Mucosa of gallbladder (tissue), 1 donor: ENCODE data around the gene C11orf65. TPM values are rescaled to one million over a fixed set of nuclear protein-coding genes. Genes with fewer than 3 reads are reported as not detected.
"Not testable (repeated sequence)": the region's sequence is repeated elsewhere in the genome, so short reads cannot be mapped to it uniquely, and the experiment has no call there.

Experiments
- DNase-seq: peaks from one replicate; pipeline ENCODE4 v3.0.0-alpha.2; 2020; ENCODE audit warnings: low spot score
- total RNA-seq: library from RNA; stranded (reverse); gene quantifications from one replicate; pipeline ENCODE4 v1.2.1, GENCODE V29; 2021
- donor health status: DM: no; HTN: no; CAD: no.

Gene C11orf65
- total RNA-seq, 1 donor from 2014 or later: 0.58 TPM

GRCh38 chr11:108472681-108473080 is 5.4 kb upstream of the C11orf65 start:
- DNase-seq: no peak

DNA sequence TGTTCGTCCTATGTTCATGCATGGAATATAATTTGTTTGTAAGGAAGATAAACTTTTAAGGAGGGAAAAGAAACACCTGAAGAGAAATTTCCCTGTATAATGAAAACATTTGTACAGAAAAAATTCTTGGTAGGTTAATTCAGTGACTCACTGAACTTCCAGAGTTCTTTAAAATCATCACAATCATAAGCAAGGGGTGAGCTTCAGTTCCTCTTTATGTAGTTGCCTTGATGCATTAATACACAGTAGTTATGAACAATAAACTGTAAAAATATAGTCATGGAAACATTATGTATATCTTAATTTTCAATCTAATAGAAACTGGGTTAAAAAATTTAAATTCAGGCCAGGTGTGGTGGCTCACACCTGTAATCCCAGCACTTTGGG is 1.1 kb upstream of the C11orf65 start:
- no peak for DNase-seq

DNA sequence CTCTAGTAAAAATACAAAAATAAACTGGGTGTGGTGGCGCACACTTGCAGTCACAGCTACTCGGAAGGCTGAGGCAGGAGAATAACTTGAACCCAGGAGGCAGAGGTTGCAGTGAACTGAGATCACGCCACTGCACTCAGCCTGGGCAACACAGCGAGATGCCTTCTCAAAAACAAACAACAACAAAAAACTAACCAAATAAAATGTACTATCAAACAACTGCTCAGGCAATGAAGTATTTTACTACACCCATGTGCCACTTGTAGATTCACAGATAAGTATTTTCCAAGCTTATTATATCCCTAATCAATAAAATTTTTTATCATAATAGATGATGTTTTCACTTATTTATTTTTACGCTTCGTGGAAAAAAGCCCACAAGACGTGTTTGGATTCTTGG is 924 bp downstream of the C11orf65 start:
- no peak for DNase-seq

DNA sequence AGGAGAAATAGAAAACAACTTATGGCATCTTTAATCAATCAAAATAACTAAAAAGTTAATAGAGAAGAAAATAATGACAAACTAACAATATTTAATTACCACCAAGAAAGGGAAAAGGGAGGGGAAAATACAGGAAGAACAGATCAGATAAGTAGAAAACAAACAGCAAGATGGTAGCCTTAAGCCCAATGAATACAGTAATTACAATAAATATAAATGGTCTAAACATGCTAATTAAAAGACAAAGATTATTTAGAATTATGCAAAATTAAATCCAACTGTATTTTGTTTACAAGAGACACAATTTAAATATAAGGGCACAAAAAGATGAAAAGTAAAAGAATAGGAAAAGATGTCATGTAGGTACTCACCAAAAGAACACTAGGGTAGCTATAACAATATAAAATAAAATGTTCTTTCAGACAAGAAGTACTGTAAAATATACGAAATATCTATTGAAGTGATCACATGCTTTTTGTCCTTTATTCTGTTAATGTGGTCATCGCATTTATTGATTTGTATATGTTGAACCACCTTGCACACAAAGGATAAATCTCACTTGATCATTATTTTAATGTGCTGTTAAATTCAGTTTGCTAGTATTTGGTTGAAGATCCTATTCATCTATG is 14.0 kb downstream of the C11orf65 start:
- no peak for DNase-seq

GRCh38 chr11:108441445-108441844 is 25.9 kb downstream of the C11orf65 start:
- not testable (repeated sequence) for DNase-seq

DNA sequence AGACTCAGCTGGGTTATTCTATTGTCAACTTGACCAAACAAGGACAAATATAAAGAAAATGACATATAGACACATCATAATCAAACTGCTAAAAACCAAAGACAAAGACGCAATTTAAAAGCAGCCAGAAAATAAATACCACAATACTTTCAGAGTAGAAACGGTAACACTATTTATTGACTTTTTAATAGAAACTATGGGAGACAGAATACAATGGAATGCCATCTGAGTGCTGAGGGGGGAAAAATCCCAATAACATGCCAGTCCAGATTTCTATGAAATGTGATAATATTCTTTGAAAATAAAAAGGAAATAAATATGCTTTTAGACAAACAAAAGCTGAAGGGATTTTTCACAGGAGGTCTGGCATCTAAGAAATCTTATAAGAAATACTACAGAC is 30.7 kb downstream of the C11orf65 start:
- DNase-seq: no peak

DNA sequence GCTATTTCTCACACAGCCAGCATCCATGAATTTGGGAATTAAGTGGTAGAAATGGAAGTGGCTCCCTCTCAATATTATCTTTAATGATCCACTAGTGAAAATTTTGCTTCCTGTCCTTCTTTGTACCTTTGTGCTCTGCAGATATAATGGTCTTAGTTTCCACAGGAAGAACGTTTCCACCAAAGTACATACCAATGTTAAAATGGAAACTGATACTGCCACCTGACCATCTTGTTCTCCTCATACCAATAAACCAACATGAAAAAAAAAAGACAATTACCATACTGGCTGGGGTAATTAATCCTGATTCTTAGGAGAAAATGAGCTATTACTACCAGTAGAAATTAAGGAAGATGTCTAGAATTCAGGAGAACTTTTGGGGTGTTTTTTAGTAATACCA is 32.3 kb downstream of the C11orf65 start:
- no peak for DNase-seq

- no peak for DNase-seq
Observed at GRCh38 chr11:108432783-108433182, 34.5 kb downstream of the C11orf65 start.

DNA sequence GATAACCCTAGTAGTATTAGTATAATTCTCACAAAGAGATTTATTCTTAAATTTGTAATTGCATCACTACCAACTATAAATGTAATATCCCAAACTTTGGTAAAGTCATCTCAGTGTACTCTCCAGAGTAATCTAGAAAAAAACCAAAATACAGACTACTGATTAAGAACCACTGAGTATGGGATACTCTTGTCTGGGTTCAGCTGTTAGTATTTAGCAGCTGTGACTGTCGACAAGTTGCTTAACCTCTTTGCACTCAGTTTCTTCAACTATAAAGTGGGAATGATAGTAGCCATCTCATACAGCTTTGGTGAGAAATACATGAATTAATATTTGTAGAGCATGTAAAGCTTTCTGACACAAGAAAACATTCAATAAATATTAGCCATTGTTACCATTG is 35.3 kb downstream of the C11orf65 start:
- DNase-seq: no peak

GRCh38 chr11:108431370-108431769 is 36.0 kb downstream of the C11orf65 start:
- DNase-seq: no peak

DNA sequence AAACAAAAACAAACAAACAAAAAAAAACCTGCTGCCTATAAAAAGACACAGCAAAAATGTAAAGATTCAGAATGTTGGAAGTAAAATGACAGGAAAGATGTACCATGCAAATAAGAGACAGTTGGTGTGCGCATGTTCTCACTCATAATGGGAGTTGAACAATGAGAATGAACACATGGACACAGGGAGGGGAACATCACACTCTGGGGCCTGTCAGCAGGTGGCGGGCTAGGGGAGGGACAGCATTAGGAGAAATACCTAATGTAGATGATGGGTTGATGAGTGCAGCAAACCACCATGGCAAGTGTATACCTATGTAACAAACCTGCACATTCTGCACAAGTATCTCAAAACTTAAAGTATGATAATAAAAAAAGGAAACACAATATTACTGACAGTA is 49.8 kb downstream of the C11orf65 start:
- DNase-seq: peak; percentile 12

DNA sequence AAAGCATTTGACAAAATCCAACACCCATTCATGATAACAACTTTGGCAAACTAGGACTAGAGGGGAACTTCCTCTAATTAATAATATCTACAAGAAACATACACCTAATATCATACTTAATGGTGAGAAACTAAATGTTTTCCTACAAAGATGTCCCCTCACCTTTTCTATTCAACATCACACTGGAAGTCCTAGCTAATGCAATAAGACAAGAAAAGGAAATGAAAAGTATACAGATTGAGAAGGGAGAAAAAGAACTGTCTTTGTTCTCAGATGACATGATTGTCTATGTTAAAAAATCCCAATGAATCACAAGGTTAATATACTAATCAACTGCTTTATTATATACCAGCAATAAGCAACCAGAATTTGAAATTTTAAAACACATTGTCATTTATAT is 52.4 kb downstream of the C11orf65 start:
- no peak for DNase-seq

GRCh38 chr11:108405706-108406105 is 61.6 kb downstream of the C11orf65 start:
- DNase-seq: no peak

- no peak for DNase-seq
Observed at GRCh38 chr11:108403052-108403451, 64.3 kb downstream of the C11orf65 start.

DNA sequence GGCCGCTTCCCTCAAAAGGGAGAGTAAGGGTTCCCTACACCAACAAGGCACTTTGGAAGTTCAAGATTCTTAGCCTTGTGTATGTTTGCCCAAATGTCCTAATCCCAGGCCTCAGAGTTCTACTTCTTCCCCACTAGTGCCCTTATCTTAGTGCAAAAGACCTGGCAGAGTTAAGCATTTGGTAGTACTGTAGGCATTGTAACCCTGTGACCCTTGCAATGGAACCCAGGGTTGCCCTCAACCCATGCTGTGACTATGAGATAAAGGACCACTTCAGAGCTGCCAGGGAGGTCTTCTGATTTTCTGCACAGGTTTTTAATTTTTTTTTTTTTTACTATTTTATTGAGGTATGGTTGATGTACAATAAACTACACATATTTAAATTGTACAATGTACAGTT is 65.1 kb downstream of the C11orf65 start:
- no peak for DNase-seq

GRCh38 chr11:108398439-108398838 is 68.9 kb downstream of the C11orf65 start:
- DNase-seq: no peak

DNA sequence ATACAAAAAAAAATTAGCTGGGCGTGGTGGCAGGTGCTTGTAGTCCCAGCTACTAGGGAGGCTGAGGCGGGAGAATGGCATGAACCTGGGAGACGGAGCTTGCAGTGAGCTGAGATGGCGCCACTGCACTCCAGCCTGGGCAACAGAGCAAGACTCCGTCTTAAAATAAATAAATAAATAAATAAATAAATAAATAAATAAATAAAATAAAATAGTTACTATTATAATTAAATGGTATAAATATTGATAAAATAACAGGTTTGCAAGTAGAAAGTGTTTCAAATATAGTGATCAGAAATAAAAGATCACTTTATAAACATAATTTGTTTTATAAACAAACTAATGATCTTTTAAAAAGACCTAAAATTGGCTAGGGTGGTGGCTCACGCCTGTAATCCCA is 70.7 kb downstream of the C11orf65 start:
- DNase-seq: not testable (repeated sequence)

DNA sequence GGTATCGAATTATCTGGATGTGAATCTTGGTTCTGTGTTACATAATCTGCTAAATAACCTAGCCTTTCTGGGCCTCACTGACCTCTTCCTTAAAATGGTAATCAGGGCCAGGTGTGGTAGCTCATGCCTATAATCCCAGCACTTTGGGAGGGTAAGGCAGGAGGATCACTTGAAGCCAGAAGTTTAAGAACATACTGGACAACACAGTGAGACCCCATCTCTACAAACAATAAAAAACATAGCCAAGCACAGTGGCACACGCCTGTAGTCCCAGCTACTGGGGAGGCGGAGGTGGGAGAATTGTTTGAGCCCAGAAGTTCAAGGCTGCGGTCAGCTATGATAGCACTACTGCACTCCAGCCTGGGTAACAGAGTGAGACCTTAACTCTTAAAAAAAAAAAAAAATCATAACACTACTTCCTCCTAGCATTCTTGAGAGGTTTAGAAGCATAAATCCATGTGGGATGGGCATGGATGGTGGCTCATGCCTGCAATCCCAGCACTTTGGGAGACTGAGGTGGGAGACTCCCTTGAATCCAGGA is 72.5 kb downstream of the C11orf65 start:
- DNase-seq: no peak

DNA sequence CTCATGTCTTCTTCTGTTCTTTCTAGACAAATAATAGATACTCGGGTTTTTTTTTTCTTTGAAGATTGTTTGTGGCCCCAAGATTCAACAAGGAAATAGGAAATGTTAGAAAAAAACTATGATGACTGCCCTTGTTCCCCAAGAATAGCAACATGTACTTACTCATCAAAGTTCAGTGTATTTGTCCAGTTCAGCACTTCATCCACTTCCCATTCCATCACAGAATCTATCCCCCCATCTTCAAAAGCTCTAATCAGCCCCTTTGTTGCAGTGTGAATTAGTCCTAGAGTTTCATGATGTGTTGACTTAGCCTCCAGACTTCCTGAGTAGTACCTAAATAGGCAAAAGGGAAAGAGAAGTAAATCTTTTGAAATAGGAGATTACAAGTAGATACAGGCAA is 74.3 kb downstream of the C11orf65 start:
- no peak for DNase-seq

DNA sequence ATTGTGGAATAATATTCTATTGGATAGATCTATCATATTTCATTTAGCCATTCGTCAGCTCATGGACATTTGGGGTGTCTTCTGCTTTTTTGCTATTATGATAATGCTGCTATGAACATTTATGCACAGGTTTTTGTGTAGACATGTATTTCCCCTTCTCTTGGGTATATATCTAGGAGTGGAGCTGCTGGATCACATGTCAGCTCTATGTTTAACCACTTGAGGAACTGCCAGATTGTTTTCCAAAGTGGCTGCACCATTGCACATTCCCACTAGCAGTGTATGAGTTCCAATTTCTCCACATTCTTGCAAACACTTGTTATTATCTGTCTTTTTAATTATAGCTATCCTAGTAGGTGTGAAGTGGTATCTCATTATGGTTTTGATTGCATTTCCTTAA is 75.0 kb downstream of the C11orf65 start:
- DNase-seq: no peak

- DNase-seq: no peak
Observed at GRCh38 chr11:108388576-108388975, 78.8 kb downstream of the C11orf65 start.

GRCh38 chr11:108373505-108373904 is 93.8 kb downstream of the C11orf65 start:
- not testable (repeated sequence) for DNase-seq

- no peak for DNase-seq
Observed at GRCh38 chr11:108370990-108371389, 96.3 kb downstream of the C11orf65 start.

DNA sequence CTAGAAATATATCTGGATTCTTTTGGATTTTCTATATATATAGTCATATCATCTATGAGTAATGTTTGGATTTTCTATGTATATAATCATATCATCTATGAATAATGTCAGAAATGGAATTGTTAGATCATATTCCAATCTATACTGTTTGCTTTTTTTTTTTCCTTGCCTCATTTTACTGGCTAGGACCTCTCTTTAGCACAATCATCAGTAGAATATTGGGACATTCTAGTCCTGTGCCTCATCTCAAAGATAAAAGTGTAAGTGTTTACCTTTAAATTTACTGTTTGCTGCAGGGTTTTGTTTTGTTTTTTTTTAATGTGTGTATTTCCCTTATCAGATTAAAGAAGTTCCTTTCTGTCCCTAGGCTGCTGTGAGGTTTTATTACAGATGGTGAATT is 97.0 kb downstream of the C11orf65 start:
- no peak for DNase-seq
